ENCODE data around the gene TTLL3. TPM values are rescaled to one million over a fixed set of nuclear protein-coding genes. Genes with fewer than 3 reads are reported as not detected.

The TTLL3 gene
- polyA plus RNA-seq, 3 donors, result 1.1 to 196 (median 1.8) TPM

GRCh38 chr3:9883706-9884554 lies 73.9 kb downstream of the TTLL3 start:
- no peaks in the 10 kb centered on the region for H3K36me3 ChIP-seq (replicated peaks in 1 of 2; ENCODE audit: control insufficient read depth in 1 of 2, insufficient read depth in 2 of 2, low read length in 2 of 2)
- no peak overlapping the region for H3K4me2 ChIP-seq (replicated peaks; ENCODE audit: extremely low read depth, low read length, poor library complexity, severe bottlenecking)
- no peaks in the 10 kb centered on the region for H4K20me1 ChIP-seq (ENCODE audit: insufficient read depth, low read length)
- no peak overlapping the region for H3K4me3 ChIP-seq (replicated peaks in 1 of 3; ENCODE audit: low read depth in 2 of 3, low read length in 3 of 3)
- H3K4me3 Mint-ChIP-seq, result no peak overlapping the region
- no peaks in the 10 kb centered on the region for H3K36me3 Mint-ChIP-seq
- H3K4me1 ChIP-seq (ENCODE audit: control insufficient read depth in 1 of 2, insufficient read depth in 2 of 2, low read length in 2 of 2), result no peaks in the 10 kb centered on the region
- peaks cover 2% of the 10 kb centered on the region in 3 donors for H3K27me3 Mint-ChIP-seq (ENCODE audit: low read depth in 3 of 3)
- no peaks in the 10 kb centered on the region for H3K9me3 ChIP-seq (replicated peaks in 1 of 2; ENCODE audit: control insufficient read depth in 1 of 2, insufficient read depth in 1 of 2, low read length in 2 of 2)
- intact Hi-C loops (cut with micrococcal nuclease), result no loop called here
- no peak for TF ChIP-seq CTCF (IDR thresholded peaks at IDR 0.05)
- no peak overlapping the region for H3K27ac Mint-ChIP-seq
- no peak overlapping the region for H2AFZ ChIP-seq (ENCODE audit: insufficient read depth, low read depth, low read length, poor library complexity, severe bottlenecking)
- peaks cover 0 to 2% (median 0%) of the 10 kb centered on the region in 7 donors for H3K9me3 Mint-ChIP-seq
- H3K79me2 ChIP-seq (ENCODE audit: insufficient read depth, low read length), result no peaks in the 10 kb centered on the region
- H3K4me1 Mint-ChIP-seq, result peaks cover 2% of the 10 kb centered on the region
- H3K27ac ChIP-seq (ENCODE audit: low read depth in 1 of 2, low read length in 2 of 2), result no peak overlapping the region
- DNase-seq, result no peak
- H3K9ac ChIP-seq (ENCODE audit: insufficient read depth, low read length, poor library complexity, severe bottlenecking), result no peak overlapping the region
- no peaks in the 10 kb centered on the region for H3K27me3 ChIP-seq (ENCODE audit: control insufficient read depth in 2 of 2, insufficient read depth in 2 of 2, low read length in 2 of 2)
- 97% methylated on average over 5 of the region's 7 CpGs for WGBS (ENCODE audit: insufficient coverage)

GRCh38 chr3:9884555-9885165 lies 74.6 kb downstream of the TTLL3 start:
- Mint-ChIP-seq H3K36me3 (no peaks in the 10 kb centered on the region), H3K27ac (no peak overlapping the region), H3K4me1 (peaks cover 2% of the 10 kb centered on the region), H3K4me3 (no peak overlapping the region), H3K27me3 (ENCODE audit: low read depth in 3 of 3) (peaks cover 2% of the 10 kb centered on the region in 3 donors), H3K9me3 (peaks cover 0 to 2% (median 0%) of the 10 kb centered on the region in 7 donors)
- intact Hi-C loops (cut with micrococcal nuclease), result no loop called here
- no peak for DNase-seq
- no peak overlapping the region for H3K27ac ChIP-seq (ENCODE audit: low read depth in 1 of 2, low read length in 2 of 2)
- TF ChIP-seq CTCF (IDR thresholded peaks at IDR 0.05), result no peak
- H3K79me2 ChIP-seq (ENCODE audit: insufficient read depth, low read length), result no peaks in the 10 kb centered on the region
- H2AFZ ChIP-seq (ENCODE audit: insufficient read depth, low read depth, low read length, poor library complexity, severe bottlenecking), result no peak overlapping the region
- no peak overlapping the region for H3K4me3 ChIP-seq (replicated peaks in 1 of 3; ENCODE audit: low read depth in 2 of 3, low read length in 3 of 3)
- H3K36me3 ChIP-seq (replicated peaks in 1 of 2; ENCODE audit: control insufficient read depth in 1 of 2, insufficient read depth in 2 of 2, low read length in 2 of 2), result no peaks in the 10 kb centered on the region
- H3K4me1 ChIP-seq (ENCODE audit: control insufficient read depth in 1 of 2, insufficient read depth in 2 of 2, low read length in 2 of 2), result peaks cover 0 to under 1% of the 10 kb centered on the region in 2 donors
- 80% methylated on average over 1 of the region's 11 CpGs for WGBS (ENCODE audit: insufficient coverage)
- no peaks in the 10 kb centered on the region for H3K9me3 ChIP-seq (replicated peaks in 1 of 2; ENCODE audit: control insufficient read depth in 1 of 2, insufficient read depth in 1 of 2, low read length in 2 of 2)
- H3K27me3 ChIP-seq (ENCODE audit: control insufficient read depth in 2 of 2, insufficient read depth in 2 of 2, low read length in 2 of 2), result no peaks in the 10 kb centered on the region
- H3K4me2 ChIP-seq (replicated peaks; ENCODE audit: extremely low read depth, low read length, poor library complexity, severe bottlenecking), result no peak overlapping the region
- no peak overlapping the region for H3K9ac ChIP-seq (ENCODE audit: insufficient read depth, low read length, poor library complexity, severe bottlenecking)
- H4K20me1 ChIP-seq (ENCODE audit: insufficient read depth, low read length), result no peaks in the 10 kb centered on the region

Other genes with a start within 250 kb of the TTLL3 start
- gene MTMR14, start 160.8 kb upstream of the TTLL3 start, polyA plus RNA-seq, result 100 to 1,000 TPM; 126 to 174 (median 167) TPM
- gene CPNE9, start 106.4 kb upstream of the TTLL3 start, polyA plus RNA-seq, result under 1 TPM in 2 of 3 donors, not detected in 1; 0.51 to 0.55 TPM
- 10 to 100 TPM in 2 of 3 donors, 1 to 10 TPM in 1; 5.1 to 22.5 (median 10.4) TPM for gene BRPF1, start 78.5 kb upstream of the TTLL3 start, polyA plus RNA-seq
- gene OGG1, start 60.3 kb upstream of the TTLL3 start, polyA plus RNA-seq, result 10 to 100 TPM; 17.4 to 21.9 (median 20.5) TPM
- gene CAMK1, start 40.3 kb upstream of the TTLL3 start, polyA plus RNA-seq, result 100 to 1,000 TPM; 106 to 137 (median 118) TPM
- 10 to 100 TPM; 36.1 to 47.2 (median 46.9) TPM for gene TADA3, start 17.8 kb upstream of the TTLL3 start, polyA plus RNA-seq
- 100 to 1,000 TPM; 211 to 390 (median 389) TPM for gene ARPC4, start 17.2 kb upstream of the TTLL3 start, polyA plus RNA-seq
- 10 to 100 TPM; 42.6 to 51.5 (median 43.4) TPM for gene RPUSD3, start 33.7 kb downstream of the TTLL3 start, polyA plus RNA-seq
- gene CIDEC, start 70.0 kb downstream of the TTLL3 start, polyA plus RNA-seq, result under 1 TPM in 1 of 3 donors, not detected in 2; 0.08 TPM
- gene JAGN1, start 80.3 kb downstream of the TTLL3 start, polyA plus RNA-seq, result 10 to 100 TPM; 17.3 to 56.3 (median 49.8) TPM
- under 1 TPM in 1 of 3 donors, not detected in 2; 0.27 TPM for gene IL17RE, start 92.6 kb downstream of the TTLL3 start, polyA plus RNA-seq
- 10 to 100 TPM in 1 of 3 donors, 1 to 10 TPM in 2; 8.3 to 17.9 (median 9.3) TPM for gene IL17RC, start 106.8 kb downstream of the TTLL3 start, polyA plus RNA-seq
- 10 to 100 TPM; 16.1 to 23.4 (median 19.2) TPM for gene CRELD1, start 123.6 kb downstream of the TTLL3 start, polyA plus RNA-seq
- gene PRRT3, start 142.1 kb downstream of the TTLL3 start, polyA plus RNA-seq, result under 1 TPM; 0.11 to 0.57 (median 0.31) TPM
- gene EMC3, start 176.6 kb downstream of the TTLL3 start, polyA plus RNA-seq, result 100 to 1,000 TPM in 2 of 3 donors, 10 to 100 TPM in 1; 99.9 to 111 (median 105) TPM
- gene FANCD2, start 216.2 kb downstream of the TTLL3 start, polyA plus RNA-seq, result 10 to 100 TPM in 1 of 3 donors, 1 to 10 TPM in 2; 1.3 to 11.6 (median 2.4) TPM

All from CD14-positive monocyte (primary cell).